ENCODE data around the gene SIRT6.

DNA sequence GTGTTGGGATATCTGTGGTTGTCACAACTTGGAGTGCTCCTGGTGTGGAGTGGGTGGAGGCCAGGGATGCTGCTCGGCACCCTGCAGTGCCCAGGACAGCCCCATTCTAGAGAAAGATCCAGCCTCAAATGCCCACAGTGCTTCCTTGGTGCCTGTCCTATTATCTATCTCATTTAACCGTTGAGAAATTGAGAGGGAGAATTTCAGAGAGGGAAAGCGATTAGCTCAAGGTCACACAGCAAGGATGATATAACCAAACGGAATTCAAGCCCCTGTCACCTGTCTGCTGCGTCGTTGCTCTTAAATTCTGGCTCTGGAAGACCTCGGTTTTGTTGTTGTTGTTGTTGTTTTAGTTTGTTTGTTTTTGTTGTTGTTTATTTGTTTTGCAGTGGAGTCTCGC is 13.6 kb upstream of the SIRT6 start:
- no peak for TF ChIP-seq POLR2AphosphoS5 (IDR thresholded peaks at IDR 0.05; ENCODE audit: borderline replicate concordance, low read depth, low read length)
- no peak for TF ChIP-seq EZH2 (IDR thresholded peaks at IDR 0.05)
